B cell (primary cell): ENCODE data around the gene USP27X. TPM values are rescaled to one million over a fixed set of nuclear protein-coding genes. Genes with fewer than 3 reads are reported as not detected.

Source experiments
- ATAC-seq: fragments of 200-7000 bp; cut with Tn5 transposase; one replicate; pipeline ENCODE4 v1.10.0; 2021; ENCODE audit warnings: low read depth, mild to moderate bottlenecking, moderate number of reproducible peaks, moderate library complexity
- CTCF ChIA-PET: fragments of 350-600 bp; sonication (Branson Sonifier 250); formaldehyde crosslinking; loops from one replicate; lab custom pipeline; 2021; ENCODE audit warnings: antibody characterized with exemption, inconsistent platforms; lab: Charles Lee
- POLR2A ChIA-PET: fragments of 350-600 bp; sonication (Branson Sonifier 250); formaldehyde crosslinking; loops from one replicate; lab custom pipeline; 2021; ENCODE audit warnings: antibody characterized with exemption; lab: Charles Lee
- DNase-seq: peaks from one replicate; pipeline ENCODE4 v3.0.0; 2013
- H2AFZ ChIP-seq: 2 replicates; pipeline ENCODE4 v1.6.1; 2012; ENCODE audit warnings: mild to moderate bottlenecking, low read depth, low read length; ENCODE audit not compliant: insufficient read depth, poor library complexity, severe bottlenecking
- H3K27ac ChIP-seq, 2 donors: 1 replicate in 1 of 2; 2 replicates in 1 of 2; pipeline ENCODE4 v1.5.1; 2012 to 2013; ENCODE audit warnings: low read length in 2 of 2, mild to moderate bottlenecking in 2 of 2, moderate library complexity in 1 of 2
- H3K27me3 ChIP-seq, 4 experiments: fragments of 200-600 bp in 1 of 4; sonication (generic) in 1 of 4; replicated peaks in 1 of 4; 1 replicate in 2 of 4; 2 replicates in 2 of 4; pipeline versions ENCODE4 v1.6.1 to v1.7.0; 2013 to 2016; ENCODE audit warnings: low read length in 3 of 4, mild to moderate bottlenecking in 2 of 4, mixed read lengths in 1 of 4, moderate library complexity in 1 of 4; ENCODE audit not compliant: insufficient read depth in 4 of 4, control insufficient read depth in 3 of 4; ENCODE audit errors: control extremely low read depth in 1 of 4
- H3K36me3 ChIP-seq, 2 experiments: replicated peaks in 1 of 2; 1 replicate in 1 of 2; 2 replicates in 1 of 2; pipeline versions ENCODE4 v1.6.1 to v1.7.1; 2013; ENCODE audit warnings: low read length in 1 of 2; ENCODE audit not compliant: insufficient read depth in 2 of 2, control insufficient read depth in 1 of 2; ENCODE audit errors: control extremely low read depth in 1 of 2, extremely low read depth in 1 of 2
- H3K4me1 ChIP-seq, 2 donors: fragments of 200-600 bp in 1 of 2; sonication (generic) in 1 of 2; 1 replicate in 1 of 2; 2 replicates in 1 of 2; pipeline versions ENCODE4 v1.5.1 to v1.6.1; 2013 to 2017; ENCODE audit warnings: low read length in 2 of 2; ENCODE audit not compliant: control insufficient read depth in 2 of 2, insufficient read depth in 2 of 2
- H3K4me2 ChIP-seq: replicated peaks from 2 replicates; pipeline ENCODE3; 2012; ENCODE audit warnings: mild to moderate bottlenecking, low read depth, low read length; ENCODE audit not compliant: poor library complexity, severe bottlenecking
- H3K4me3 ChIP-seq, 5 experiments: fragments of 200-600 bp in 1 of 5; sonication (generic) in 1 of 5; 1 replicate in 3 of 5; 2 replicates in 2 of 5; pipeline versions ENCODE4 v1.5.1 to v1.7.0; 2011 to 2016; ENCODE audit warnings: low read length in 4 of 5, mild to moderate bottlenecking in 4 of 5, low read depth in 2 of 5, control low read depth in 1 of 5, moderate library complexity in 1 of 5; ENCODE audit not compliant: insufficient read depth in 1 of 5; ENCODE audit errors: control extremely low read depth in 1 of 5, extremely low read depth in 1 of 5
- H3K79me2 ChIP-seq: fragments of 200-600 bp; sonication (generic); one replicate; pipeline ENCODE4 v1.6.0; 2016; ENCODE audit warnings: low read length; ENCODE audit not compliant: control insufficient read depth, insufficient read depth
- H3K9ac ChIP-seq: fragments of 200-600 bp; sonication (generic); 2 replicates; pipeline ENCODE4 v1.6.1; 2017; ENCODE audit warnings: mild to moderate bottlenecking, low read length, moderate library complexity
- H3K9me3 ChIP-seq, 3 donors: one replicate each; pipeline versions ENCODE4 v1.6.1 to v1.7.1; 2013; ENCODE audit warnings: low read length in 2 of 3; ENCODE audit not compliant: control insufficient read depth in 2 of 3, insufficient read depth in 1 of 3; ENCODE audit errors: control extremely low read depth in 1 of 3
- H4K20me1 ChIP-seq: 2 replicates; pipeline ENCODE4 v1.6.0; 2012; ENCODE audit warnings: mild to moderate bottlenecking, low read length; ENCODE audit not compliant: insufficient read depth, control insufficient read depth, poor library complexity, severe bottlenecking
- H3K27ac Mint-ChIP-seq: one replicate; pipeline ENCODE4 v1.8.0; 2021; ENCODE audit warnings: mixed read lengths
- H3K27me3 Mint-ChIP-seq: one replicate; pipeline ENCODE4 v1.8.0; 2021; ENCODE audit warnings: mixed read lengths
- H3K4me1 Mint-ChIP-seq: one replicate; pipeline ENCODE4 v1.8.0; 2021; ENCODE audit warnings: mixed read lengths
- H3K4me3 Mint-ChIP-seq: one replicate; pipeline ENCODE4 v1.8.0; 2021; ENCODE audit warnings: mixed read lengths
- H3K9me3 Mint-ChIP-seq: one replicate; pipeline ENCODE4 v1.8.0; 2022; ENCODE audit warnings: mixed read lengths; ENCODE audit not compliant: insufficient read depth
- EZH2 ChIP-seq: IDR thresholded peaks from 2 replicates; pipeline ENCODE4 v1.6.1; 2012; ENCODE audit warnings: borderline replicate concordance, low read depth, mild to moderate bottlenecking, moderate library complexity, low read length; ENCODE audit not compliant: insufficient read depth, poor library complexity, severe bottlenecking
- WGBS: methylation state at CpG from one replicate; pipeline ENCODE4 v1.1.5; 2013; ENCODE audit warnings: missing lambda C conversion rate; ENCODE audit not compliant: insufficient coverage; 5-methylcytosine and 5-hydroxymethylcytosine counted together
- intact Hi-C: fragments of 100-400 bp; cut with micrococcal nuclease; formaldehyde crosslinking; loops from one replicate; pipeline ENCODE4 v1.10.0; 2022
- polyA plus RNA-seq: library from polyadenylated mRNA; depleted of rRNA; stranded (reverse); fragments of >200 nt; gene quantifications from 2 replicates; pipeline ENCODE4 v1.2.3, GENCODE V29; 2012
- total RNA-seq, 2 donors: library from RNA; stranded (reverse); fragments of 120-200 nt in 1 of 2; gene quantifications; 1 replicate in 1 of 2; 2 replicates in 1 of 2; pipeline versions ENCODE4 v1.2.3 to v1.2.4, GENCODE V29; 2013 to 2022
- TF ChIP-seq, protein P1 (sequence below): fragments of 200-600 bp; IDR thresholded peaks from one replicate; pipeline ENCODE4 v1.8.0; 2022; ENCODE audit warnings: antibody characterized with exemption, mild to moderate bottlenecking

Gene USP27X
- total and polyA plus RNA-seq, 2 donors (not counting 1 experiment from before 2014, with no cell fraction given) = 1.6 to 6.1 TPM

DNA sequence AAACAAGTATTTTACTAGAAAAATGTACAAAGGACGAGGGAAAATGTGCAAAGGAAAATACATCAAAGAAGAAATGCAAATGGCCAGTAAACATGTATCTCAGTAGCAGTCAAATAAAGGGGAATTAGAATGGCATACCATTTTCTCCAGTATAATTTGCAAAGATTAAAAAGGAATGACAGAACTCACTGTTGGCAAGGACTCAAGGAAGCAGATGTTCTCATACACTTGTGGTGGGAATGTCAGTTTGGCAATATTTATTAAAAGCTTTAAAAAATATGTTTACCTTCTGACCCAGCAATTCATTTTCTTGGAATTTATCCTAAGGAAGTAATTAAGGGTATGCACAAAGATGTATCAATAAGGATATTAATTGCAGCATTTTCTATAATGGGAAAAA, 50.8 kb downstream of the USP27X start:
- no peak overlapping the region for H3K9ac ChIP-seq
- ChIA-PET POLR2A (no interaction called here), CTCF (no interaction called here)
- no peaks in the 10 kb centered on the region for H3K4me1 ChIP-seq
- Mint-ChIP-seq H3K27ac (no peak overlapping the region), H3K27me3 (no peaks in the 10 kb centered on the region), H3K9me3 (no peaks in the 10 kb centered on the region), H3K4me3 (no peak overlapping the region), H3K4me1 (no peaks in the 10 kb centered on the region)
- no peaks in the 10 kb centered on the region for H3K36me3 ChIP-seq
- no peak overlapping the region for H3K27ac ChIP-seq
- H3K27me3 ChIP-seq = no peaks in the 10 kb centered on the region
- TF ChIP-seq, protein P1, sequence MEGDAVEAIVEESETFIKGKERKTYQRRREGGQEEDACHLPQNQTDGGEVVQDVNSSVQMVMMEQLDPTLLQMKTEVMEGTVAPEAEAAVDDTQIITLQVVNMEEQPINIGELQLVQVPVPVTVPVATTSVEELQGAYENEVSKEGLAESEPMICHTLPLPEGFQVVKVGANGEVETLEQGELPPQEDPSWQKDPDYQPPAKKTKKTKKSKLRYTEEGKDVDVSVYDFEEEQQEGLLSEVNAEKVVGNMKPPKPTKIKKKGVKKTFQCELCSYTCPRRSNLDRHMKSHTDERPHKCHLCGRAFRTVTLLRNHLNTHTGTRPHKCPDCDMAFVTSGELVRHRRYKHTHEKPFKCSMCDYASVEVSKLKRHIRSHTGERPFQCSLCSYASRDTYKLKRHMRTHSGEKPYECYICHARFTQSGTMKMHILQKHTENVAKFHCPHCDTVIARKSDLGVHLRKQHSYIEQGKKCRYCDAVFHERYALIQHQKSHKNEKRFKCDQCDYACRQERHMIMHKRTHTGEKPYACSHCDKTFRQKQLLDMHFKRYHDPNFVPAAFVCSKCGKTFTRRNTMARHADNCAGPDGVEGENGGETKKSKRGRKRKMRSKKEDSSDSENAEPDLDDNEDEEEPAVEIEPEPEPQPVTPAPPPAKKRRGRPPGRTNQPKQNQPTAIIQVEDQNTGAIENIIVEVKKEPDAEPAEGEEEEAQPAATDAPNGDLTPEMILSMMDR = no peak
- no peak for TF ChIP-seq EZH2
- no peak for ATAC-seq
- intact Hi-C loops = no loop called here
- no peaks in the 10 kb centered on the region for H3K79me2 ChIP-seq
- no peaks in the 10 kb centered on the region for H3K9me3 ChIP-seq
- WGBS = no CpG with 5 or more reads among the region's 1 CpG
- no peak overlapping the region for H3K4me2 ChIP-seq
- no peak for DNase-seq
- H2AFZ ChIP-seq = no peak overlapping the region
- no peaks in the 10 kb centered on the region for H4K20me1 ChIP-seq
- H3K4me3 ChIP-seq = no peak overlapping the region

Other genes starting within 250 kb of the USP27X start
- gene PAGE1, start 183.5 kb upstream of the USP27X start, total RNA-seq = not detected in 2 replicates
- not detected in 2 replicates for gene PAGE1, start 183.5 kb upstream of the USP27X start, polyA plus RNA-seq
- not detected in 2 replicates for gene PAGE4, start 50.2 kb upstream of the USP27X start, total RNA-seq
- gene PAGE4, start 50.2 kb upstream of the USP27X start, polyA plus RNA-seq = not detected in 2 replicates
- 3.6 and 6.3 TPM in 2 replicates for gene CLCN5, start 43.1 kb downstream of the USP27X start, total RNA-seq
- gene CLCN5, start 43.1 kb downstream of the USP27X start, polyA plus RNA-seq = 0.52 and 0.55 TPM in 2 replicates